Measurements from ENCODE around the gene REPIN1.

REPIN1 gene

GRCh38 chr7:150406567-150407421 lies 38.2 kb downstream of the REPIN1 start:
- DNase-seq (ENCODE audit: low read depth, low spot score): no peak

- no peak for DNase-seq (ENCODE audit: low read depth, low spot score)
These were observed 39.2 kb downstream of the REPIN1 start for GRCh38 chr7:150407588-150408392.

GRCh38 chr7:150408393-150409299 lies 40.0 kb downstream of the REPIN1 start:
- no peak for DNase-seq (ENCODE audit: low read depth, low spot score)

DNA sequence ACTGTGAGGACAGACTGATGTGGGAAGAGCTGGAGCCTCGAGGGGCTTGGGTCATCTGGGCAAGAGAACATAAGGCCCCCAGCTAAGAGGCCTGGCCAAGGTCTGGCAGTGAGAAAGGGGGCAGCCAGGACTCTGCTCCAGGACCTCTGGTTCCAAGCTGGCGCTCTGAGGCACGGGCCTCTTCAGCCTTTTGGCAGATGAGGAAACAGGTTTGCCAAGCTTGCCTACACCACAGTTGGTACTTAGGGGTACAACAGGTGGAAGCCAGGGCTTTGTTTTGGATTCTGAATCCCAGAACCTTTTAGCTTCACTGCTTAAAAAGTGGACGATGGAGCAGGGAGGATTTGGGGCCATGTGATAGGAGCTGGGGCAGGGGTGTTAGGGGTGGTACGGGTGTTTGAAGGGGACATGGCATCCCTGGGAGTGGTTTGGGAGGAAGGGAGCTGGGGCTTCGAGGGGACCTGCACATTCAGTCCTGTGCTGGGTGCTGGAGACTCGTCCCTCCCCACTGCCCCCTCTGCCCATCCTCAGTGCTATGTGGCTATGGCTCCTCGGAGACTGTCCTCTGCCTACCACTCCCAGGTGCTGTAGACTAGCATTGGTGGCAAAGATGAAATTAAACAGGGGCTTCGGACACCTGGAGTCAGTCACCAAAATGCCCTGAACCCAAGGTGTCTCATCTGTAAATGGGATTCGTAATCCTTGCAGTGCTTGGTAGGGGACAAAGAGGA lies 40.8 kb downstream of the REPIN1 start:
- DNase-seq (ENCODE audit: low read depth, low spot score): no peak

GRCh38 chr7:150410131-150410530 lies 41.5 kb downstream of the REPIN1 start:
- no peak for DNase-seq (ENCODE audit: low read depth, low spot score)

GRCh38 chr7:150410680-150411346 lies 42.2 kb downstream of the REPIN1 start:
- no peak for DNase-seq (ENCODE audit: low read depth, low spot score)

GRCh38 chr7:150411606-150412005 lies 43.0 kb downstream of the REPIN1 start:
- DNase-seq (ENCODE audit: low read depth, low spot score): no peak

GRCh38 chr7:150412016-150412415 lies 43.4 kb downstream of the REPIN1 start:
- no peak for DNase-seq (ENCODE audit: low read depth, low spot score)

- no peak for DNase-seq (ENCODE audit: low read depth, low spot score)
These were observed 44.2 kb downstream of the REPIN1 start for GRCh38 chr7:150412518-150413488.

GRCh38 chr7:150413640-150414081 lies 45.0 kb downstream of the REPIN1 start:
- no peak for DNase-seq (ENCODE audit: low read depth, low spot score)

DNA sequence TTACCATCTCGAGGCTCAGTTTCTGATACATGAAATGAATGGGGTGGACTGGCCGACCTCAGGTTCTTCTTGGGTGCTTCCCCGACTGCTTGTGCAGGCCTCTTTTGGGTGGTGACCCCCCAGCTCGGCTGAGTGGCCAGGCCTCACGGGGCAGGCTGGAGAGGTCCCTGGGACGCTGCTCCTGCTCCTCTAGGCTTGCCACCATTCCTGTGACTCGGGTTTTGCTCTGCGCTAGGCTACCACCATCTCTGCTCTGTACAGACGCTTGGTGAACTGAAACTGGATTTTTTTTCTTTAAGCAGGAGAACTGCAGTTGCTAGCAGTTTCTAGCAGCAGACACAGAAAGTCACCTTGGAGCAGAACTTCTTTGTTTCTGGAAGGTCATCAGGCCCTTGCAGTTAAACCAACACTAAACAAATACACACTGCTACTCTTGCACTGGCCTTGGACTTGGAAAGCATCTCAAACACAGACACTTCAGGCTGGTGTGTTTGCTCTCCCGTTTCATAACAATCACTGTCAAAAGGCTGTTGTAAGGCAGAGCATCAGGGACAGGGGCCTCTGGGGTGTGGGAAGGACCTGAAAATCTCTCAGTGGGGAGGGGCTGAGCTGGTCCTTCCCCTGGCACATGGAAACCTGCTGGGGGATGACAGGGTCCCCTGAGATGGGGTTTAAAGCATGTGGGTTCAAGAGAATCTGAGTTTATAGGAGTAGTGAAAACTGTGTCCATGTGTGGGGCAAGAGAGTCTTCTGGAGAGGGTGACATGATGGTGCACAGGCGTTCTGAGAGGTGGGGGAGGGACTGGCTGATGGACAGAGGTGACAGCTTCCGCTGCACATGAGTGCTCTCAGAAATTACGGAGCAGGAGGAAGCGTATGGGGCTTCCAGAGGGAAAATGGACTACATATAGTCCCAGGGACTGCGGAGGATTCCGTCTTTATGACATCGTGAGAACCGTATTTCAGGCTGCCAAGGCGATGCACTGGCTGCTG lies 46.8 kb downstream of the REPIN1 start:
- no peak for DNase-seq (ENCODE audit: low read depth, low spot score)

DNA sequence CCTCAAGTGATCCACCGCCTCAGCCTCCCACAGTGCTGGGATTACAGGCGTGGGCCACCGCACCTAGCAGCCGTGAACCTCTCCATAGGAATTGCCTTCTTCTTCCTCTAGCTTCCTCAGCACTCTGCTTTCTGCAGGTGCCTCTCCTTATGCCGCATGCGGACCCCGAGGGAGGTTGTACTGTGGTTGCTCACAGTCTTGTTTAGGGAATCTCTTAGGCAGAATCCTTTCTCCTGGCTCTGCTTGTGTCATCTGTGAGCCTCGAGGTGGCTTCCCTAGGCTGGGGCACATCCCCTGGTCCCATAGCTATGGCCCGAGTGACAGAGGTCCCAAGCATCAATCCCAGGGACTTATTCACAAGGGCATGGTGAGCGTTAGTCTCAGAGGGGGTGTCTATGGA lies 48.6 kb downstream of the REPIN1 start:
- DNase-seq (ENCODE audit: low read depth, low spot score): no peak

DNA sequence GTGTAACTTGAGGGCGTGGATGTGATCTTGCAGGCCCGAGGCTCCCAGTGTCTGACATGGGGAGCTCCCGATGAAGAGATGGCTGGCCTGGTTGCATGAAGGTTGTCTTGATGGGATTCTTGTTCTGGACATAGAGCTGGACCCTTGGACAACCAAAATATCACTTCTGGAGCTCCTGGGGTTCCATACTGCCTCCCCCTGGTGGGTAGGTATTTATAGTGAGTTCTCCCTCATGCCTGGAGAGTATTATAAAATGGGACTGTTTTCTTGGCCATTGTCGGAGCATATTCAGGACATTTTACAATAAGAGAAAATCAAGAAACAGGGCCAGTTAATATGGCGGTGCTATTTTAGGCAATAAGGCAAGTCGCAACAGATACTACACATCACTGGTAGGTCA lies 49.2 kb downstream of the REPIN1 start:
- no peak for DNase-seq (ENCODE audit: low read depth, low spot score)

GRCh38 chr7:150420242-150420641 lies 51.6 kb downstream of the REPIN1 start:
- DNase-seq (ENCODE audit: low read depth, low spot score): no peak

- no peak for DNase-seq (ENCODE audit: low read depth, low spot score)
These were observed 52.5 kb downstream of the REPIN1 start for GRCh38 chr7:150420987-150421674.

GRCh38 chr7:150421831-150422230 lies 53.2 kb downstream of the REPIN1 start:
- no peak for DNase-seq (ENCODE audit: low read depth, low spot score)
